ENCODE data around the gene APOBEC3F.
"Not testable (repeated sequence)": the region's sequence is repeated elsewhere in the genome, so short reads cannot be mapped to it uniquely, and the experiment has no call there.

The APOBEC3F gene

DNA sequence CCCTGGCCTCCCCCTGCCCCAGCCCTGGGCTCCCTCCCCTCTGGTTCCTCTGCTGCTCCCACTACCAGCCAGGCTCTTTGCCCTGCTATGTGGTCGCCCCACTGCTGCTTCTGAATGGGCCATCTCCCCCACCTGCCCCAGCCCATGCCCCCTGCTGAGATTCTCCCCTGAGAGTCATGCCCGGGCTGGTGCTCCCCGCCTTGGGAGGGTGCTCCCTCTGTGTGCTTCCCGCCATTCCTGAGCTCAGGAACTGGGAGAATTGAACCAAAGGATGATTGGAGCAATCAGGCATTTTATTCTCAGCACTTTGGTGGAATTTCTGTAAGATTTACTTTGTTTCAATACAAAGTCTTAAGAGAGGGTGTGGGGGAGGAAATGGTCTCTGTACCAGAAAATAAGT lies 12.9 kb upstream of the APOBEC3F start:
- DNase-seq (ENCODE audit: low read depth) = no peak

DNA sequence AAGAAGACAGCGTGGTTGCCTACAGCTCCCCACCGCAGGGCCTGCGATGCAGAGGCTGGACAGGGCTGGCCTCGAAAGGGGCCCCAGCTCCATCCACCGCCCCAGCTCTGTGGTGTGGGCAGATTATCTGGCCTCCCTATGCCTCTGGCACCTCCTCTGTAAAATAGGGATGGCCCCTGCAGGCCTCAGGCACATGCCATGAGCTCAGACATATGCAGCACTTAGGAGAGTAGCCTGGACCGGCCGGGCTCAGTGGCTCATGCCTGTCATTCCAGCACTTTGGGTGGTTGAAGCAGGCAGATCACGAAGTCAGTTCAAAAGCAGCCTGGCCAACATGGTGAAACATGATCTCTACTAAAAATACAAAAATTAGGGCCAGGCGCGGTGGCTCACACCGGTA lies 12.4 kb upstream of the APOBEC3F start:
- no peak for DNase-seq (ENCODE audit: low read depth)

DNA sequence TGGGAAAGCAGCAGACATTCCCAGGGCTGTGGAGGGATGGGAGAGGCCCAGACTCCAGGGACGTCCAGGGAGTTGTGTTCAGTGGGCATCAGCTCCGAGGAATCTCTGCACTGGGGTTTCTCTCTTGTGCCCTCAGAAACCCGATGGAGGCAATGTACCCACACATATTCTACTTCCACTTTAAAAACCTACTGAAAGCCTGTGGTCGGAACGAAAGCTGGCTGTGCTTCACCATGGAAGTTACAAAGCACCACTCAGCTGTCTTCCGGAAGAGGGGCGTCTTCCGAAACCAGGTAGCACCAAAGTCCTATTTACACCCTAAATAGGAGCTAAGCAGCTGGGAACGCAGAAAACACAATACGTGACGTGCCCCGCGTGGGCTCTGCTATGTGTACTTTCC lies 11.4 kb upstream of the APOBEC3F start:
- DNase-seq (ENCODE audit: low read depth) = no peak

DNA sequence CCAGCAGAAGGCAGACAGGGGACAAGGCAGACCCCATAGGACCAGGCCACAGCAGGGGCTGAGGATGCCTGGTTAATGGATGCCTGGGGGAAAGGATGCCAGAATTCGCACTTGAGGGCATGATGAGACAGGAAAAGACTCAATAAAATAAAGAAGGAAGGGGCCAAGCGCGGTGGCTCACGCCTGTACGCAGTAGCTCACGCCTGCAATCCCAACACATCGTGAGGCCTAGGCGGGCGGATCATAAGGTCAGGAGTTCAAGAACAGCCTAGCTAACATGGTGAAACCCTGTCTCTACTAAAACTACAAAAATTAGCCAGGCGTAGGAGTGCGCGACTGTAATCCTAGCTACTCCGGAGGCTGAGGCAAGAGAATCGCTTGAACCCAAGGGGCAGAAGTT lies 10.0 kb upstream of the APOBEC3F start:
- DNase-seq (ENCODE audit: low read depth) = no peak

DNA sequence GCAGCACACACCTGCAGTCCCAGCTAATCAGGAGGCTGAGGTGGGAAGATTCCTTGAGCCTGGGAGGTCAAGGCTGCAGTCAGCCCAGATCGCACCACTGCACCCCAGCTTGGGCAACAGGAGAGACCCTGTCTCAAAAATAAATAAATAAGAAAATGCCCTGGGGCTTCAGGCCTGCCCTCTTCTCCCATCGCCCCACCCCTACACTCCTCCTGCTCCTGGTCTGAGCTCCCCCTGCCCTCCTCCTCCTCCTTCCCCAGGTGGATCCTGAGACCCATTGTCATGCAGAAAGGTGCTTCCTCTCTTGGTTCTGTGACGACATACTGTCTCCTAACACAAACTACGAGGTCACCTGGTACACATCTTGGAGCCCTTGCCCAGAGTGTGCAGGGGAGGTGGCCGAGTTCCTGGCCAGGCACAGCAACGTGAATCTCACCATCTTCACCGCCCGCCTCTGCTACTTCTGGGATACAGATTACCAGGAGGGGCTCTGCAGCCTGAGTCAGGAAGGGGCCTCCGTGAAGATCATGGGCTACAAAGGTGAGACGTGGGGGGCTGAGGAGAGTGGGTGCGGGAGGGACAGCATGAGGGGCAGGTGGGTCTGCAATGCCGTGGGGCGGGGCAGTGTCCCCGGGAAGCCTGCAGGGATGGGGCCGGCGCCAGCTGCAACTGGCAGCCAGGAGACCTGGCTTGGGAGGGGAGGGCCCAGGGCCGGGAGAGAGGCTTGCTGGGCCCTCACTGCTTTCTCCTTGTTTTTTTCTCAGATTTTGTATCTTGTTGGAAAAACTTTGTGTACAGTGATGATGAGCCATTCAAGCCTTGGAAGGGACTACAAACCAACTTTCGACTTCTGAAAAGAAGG lies 9.0 kb upstream of the APOBEC3F start:
- DNase-seq (ENCODE audit: low read depth) = not testable (repeated sequence)

DNA sequence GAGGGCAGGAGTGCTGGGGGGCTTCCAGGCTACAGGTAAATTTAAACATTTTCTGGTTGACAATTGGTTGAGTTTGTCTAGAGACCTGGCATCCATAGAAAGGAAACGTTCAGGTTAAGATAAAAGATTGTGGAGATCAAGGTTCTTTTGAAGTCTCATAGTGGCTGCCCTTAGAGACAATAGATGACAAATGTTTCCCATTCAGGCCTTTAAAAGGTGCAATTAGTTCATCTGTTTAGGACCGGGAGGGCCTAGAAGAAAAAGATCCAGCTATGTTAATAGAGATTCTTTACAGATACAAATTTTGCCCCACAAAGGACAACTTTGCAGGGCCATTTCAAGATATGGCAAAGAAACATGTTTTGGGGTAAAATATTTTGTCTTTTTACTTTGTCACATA lies 3.6 kb upstream of the APOBEC3F start:
- DNase-seq (ENCODE audit: low read depth) = not testable (repeated sequence)

DNA sequence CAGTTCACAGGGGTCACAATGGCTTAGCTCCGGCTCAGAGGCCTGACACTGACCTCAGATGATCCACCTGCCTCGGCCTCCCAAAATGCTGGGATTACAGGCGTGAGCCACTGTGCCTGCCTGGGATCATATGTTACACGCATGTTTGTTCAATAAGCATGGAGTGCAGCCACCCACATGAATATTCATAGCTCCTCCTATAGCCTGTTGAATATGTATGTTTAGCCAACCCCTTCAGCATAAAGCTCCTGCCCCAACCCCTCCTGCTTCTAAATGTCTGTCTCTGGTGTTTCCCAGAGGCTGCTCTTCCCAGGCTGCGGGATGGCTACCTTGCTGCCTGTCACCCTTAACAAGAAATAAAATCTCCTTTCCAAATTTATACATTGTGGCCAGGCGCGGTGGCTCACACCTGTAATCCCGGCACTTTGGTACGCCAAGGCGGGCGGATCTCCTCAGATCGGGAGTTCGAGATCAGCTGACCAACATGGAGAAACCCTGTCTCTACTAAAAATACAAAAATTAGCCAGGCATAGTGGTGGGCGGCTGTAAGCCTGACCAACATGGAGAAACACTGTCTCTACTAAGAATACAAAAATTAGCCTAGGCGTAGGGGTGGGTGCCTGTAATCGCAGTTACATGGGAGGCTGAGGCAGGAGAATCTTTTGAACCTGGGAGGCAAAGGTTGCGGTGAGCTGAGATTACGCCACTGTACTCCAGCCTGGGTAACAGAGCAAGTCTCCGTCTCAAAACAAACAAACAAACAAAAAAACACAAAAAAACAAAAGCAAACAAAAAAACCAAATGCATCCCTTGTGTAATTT lies 1.1 kb upstream of the APOBEC3F start:
- DNase-seq (ENCODE audit: low read depth) = no peak

DNA sequence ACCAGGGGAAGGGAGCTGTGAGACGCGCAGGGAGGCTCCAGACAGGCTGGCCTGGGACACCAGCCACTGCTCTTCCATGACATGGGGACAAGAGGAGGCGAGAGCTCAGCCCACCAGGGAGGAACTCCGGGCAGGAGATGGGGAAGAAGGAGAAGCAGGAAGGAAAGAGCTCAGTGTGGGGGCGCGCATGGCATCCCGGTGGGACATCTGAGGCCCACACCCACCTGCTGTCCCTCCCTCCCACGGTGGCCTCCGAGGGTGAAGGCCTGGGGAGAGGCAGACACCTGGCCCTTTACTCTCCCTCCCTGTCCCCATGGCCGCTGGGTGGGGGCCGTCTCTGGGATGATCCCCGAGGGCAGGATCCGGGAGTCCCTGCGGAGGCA lies 518 bp upstream of the APOBEC3F start:
- not testable (repeated sequence) for DNase-seq (ENCODE audit: low read depth)

DNA sequence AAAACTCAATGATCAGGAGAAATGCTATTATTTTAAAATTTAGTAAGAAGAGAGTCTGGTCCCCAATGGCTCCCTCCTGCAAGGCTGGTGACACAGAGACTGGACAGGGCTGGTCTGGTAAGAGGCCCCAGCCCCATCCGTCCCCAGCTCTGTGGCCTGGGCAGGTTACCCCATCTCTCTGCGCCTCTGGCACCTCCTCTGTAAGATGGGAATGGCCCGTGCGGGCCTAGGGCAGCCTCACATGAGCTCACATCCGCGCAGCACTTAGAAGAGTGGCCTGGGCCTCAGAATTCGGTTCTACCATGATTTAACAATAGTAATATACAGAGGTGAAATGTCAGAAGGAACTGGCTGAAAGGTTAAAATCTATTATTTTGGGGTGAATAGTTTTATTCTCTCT lies 1.2 kb downstream of the APOBEC3F start:
- DNase-seq (ENCODE audit: low read depth) = no peak

DNA sequence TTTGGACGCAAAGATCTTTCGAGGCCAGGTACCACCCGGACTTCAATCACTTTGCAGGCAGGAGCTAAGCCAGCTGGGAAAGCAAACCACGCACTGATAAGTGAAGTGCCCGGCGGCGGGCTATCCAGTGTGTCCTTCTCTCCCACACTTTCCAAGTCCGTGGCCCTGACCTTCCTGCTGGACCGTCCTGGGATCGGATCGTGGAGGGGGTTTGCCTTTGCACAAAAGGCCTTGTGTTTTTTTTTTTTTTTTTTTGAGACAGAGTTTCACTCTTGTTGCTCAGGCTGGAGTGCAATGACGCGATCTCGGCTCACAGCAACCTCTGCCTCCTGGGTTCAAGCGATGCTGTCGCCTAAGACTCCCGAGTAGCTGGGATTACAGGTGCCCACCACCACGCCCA lies 2.4 kb downstream of the APOBEC3F start:
- DNase-seq (ENCODE audit: low read depth) = not testable (repeated sequence)

DNA sequence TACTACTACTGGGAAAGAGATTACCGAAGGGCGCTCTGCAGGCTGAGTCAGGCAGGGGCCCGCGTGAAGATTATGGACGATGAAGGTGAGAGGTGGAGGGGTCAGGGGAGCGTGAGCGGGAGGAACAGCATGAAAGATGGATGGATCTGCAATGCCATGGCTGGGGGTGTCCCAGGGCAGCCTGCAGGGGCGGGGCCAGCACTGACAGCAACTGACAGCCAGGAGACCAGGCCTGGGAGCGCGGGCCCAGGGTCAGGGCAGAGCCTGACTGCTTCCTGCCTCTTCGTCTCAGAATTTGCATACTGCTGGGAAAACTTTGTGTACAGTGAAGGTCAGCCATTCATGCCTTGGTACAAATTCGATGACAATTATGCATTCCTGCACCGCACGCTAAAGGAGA lies 4.5 kb downstream of the APOBEC3F start:
- not testable (repeated sequence) for DNase-seq (ENCODE audit: low read depth)

DNA sequence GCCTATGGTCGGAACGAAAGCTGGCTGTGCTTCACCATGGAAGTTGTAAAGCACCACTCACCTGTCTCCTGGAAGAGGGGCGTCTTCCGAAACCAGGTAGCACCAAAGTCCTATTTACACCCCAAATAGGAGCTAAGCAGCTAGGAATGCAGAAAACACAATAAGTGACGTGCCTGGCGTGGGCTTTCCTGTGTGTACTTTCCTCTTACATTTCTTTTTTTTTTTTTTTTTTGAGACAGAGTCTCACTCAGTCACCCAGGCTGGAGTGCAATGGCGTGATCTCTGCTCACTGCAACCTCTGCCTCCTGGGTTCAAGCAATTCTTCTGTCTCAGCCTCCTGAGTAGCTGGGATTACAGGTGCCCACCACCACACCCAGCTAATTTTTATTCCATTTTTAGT lies 8.8 kb downstream of the APOBEC3F start:
- DNase-seq (ENCODE audit: low read depth) = not testable (repeated sequence)

DNA sequence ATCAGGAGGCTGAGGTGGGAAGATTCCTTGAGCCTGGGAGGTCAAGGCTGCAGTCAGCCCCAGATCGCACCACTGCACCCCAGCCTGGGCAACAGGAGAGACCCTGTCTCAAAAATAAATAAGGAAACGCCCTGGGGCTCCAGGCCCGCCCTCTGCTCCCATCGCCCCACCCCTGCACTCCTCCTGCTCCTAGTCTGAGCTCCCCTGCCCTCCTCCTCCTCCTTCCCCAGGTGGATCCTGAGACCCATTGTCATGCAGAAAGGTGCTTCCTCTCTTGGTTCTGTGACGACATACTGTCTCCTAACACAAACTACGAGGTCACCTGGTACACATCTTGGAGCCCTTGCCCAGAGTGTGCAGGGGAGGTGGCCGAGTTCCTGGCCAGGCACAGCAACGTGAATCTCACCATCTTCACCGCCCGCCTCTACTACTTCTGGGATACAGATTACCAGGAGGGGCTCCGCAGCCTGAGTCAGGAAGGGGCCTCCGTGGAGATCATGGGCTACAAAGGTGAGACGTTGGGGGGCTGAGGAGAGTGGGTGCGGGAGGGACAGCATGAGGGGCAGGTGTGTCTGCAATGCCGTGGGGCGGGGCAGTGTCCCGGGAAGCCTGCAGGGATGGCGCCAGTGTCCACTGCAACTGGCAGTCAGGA lies 11.3 kb downstream of the APOBEC3F start:
- not testable (repeated sequence) for DNase-seq (ENCODE audit: low read depth)

DNA sequence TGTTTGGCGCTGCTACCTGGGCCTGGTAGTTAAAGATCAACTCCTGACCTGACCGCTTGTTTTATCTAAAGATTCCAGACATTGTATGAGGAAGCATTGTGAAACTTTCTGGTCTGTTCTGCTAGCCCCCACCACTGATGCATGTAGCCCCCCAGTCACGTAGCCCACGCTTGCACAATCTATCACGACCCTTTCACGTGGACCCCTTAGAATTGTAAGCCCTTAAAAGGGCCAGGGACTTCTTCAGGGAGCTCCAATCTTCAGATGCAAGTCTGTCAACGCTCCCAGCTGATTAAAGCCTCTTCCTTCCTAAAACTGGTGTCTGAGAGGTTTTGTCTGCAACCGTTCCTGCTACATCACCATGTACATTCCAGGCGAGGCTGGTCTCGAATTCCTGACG lies 15.0 kb downstream of the APOBEC3F start:
- DNase-seq (ENCODE audit: low read depth) = no peak

DNA sequence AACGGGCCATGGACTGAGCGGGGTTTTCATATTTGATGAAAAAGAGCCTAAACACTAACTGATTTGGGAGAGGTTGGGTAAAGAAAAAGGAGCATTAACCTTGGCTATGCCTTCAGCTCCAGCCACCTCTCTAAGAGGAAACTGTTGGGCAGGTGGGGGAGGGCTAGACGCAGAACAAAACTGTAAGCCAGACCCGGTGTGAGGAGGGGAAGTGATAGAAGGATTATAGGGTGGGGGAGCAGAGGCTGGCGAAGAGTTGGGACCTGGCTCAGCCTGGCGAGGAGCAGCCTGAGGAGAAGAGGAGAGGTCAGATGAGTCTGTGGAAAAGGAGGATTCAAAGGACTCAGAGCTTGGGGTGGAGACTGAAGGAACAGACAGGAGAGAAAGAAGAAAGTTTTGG lies 20.6 kb downstream of the APOBEC3F start:
- DNase-seq (ENCODE audit: low read depth) = not testable (repeated sequence)

DNA sequence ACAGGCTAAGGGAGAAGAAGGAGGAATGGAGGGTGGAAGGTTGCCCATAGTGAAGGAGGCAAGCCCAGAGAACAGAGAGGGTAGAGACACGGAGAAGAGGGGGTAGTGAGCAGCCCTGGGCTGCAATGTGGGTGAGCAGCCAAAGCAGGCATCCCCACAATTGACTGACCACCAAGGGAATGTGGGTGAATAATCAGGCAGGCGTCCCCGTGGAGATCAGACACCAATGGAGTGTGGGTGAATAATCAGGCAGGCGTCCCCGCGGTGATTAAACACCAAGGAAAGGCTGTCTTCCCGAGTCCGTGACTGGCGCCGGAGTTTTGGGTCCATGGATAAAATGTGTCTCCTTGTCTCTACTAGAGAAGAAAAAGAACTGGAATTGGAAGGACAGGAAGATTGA lies 21.3 kb downstream of the APOBEC3F start:
- DNase-seq (ENCODE audit: low read depth) = not testable (repeated sequence)

DNA sequence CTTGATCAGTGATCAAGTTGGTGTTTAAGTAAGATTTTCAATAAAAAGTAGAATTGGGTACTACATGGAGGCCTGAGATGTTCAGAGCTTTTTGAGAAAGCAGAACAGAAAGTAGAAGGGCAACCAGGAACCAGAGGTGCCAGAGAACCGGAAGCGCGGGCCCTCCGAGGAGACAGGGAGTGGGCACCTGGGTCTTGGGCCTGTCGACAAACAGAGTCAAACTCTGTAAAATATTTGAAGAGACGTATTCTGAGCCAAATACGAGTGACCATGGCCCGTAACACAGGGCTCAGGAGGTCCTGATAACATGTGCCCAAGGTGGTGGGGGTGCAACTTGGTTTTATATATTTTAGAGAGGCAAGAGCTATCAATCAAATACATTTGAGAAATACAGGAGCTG lies 23.2 kb downstream of the APOBEC3F start:
- DNase-seq (ENCODE audit: low read depth) = not testable (repeated sequence)

DNA sequence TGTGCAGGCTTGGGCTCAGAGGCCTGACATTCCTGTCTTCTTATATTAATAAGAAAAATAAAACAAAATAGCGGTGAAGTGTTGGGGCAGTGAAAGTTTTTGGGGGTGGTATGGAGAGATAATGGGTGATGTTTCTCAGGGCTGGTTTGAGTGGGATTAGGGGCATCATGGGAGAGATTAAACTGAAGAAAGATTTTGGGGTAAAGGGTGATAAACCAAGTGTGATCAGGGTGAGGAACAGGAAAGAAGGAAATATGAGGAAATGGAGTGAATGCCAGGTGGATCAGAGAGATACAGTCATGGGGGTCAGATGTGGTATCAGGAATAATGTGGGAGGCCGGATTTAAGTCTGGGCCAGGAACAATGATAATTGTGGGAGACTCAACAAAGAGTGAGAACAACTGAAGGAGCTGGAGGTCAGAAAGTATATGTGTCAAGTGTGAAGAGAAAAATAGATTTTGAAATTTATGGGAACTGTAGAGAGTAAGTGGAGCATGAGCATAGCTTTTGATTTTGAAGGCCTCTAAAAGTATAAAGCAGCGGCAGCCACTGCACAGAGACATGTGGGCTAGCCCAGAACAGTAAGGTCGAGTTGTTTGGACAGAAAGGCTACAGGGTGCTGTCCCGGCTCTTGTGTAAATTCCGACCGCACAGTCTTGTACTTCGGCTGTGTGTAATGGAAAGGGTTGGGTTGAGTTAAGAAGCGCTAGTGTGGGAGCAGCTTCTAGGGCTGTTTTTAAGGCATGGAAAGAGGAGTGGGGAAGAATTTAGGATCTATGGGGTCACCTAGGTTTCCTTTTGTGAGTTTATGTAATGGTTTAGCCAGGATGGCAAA lies 26.0 kb downstream of the APOBEC3F start:
- DNase-seq (ENCODE audit: low read depth) = not testable (repeated sequence)

DNA sequence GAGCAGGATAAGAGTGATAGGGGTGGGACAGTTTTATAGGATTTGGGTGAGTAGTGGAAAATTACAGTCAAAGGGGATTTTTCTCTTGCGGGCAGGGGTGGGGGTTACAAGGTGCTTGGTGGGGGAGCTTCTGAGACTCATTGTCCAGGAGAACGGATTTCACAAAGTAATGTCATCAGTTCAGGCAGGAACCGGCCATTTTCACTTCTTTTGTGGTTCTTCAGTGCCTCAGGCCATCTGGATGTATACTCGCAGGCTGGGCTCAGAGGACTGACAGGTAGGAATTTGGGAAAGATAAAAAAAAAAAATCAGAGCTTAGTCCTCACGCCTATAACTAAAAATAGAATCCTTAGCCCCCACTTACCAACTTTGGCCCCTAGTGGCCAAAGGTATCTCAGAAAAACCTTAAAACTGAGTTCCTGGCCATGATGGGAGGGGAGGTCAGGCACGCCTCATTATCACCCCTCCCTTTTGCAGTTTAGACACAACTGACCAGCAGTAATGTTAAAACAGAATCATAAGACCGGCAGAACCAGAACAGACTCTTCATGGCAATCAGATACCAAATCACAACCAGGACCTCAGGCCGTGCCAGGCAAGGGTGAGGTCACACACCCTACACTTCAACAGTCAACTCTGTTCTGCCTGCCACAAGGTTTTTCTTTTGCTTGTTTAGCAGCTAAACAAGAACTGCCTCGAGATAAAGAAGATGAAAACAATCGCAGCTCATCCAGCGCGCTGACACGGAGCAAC lies 27.5 kb downstream of the APOBEC3F start:
- no peak for DNase-seq (ENCODE audit: low read depth)

DNA sequence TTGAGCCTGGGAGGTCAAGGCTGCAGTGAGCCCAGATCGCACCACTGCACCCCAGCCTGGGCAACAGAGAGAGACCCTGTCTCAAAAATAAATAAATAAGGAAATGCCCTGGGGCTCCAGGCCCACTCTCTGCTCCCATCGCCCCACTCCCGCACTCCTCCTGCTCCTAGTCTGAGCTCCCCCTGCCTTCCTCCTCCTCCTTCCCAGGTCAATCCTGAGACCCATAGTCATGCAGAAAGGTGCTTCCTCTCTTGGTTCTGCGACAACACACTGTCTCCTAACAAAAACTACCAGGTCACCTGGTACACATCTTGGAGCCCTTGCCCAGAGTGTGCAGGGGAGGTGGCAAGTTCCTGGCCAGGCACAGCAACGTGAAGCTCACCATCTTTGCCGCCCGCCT lies 29.5 kb downstream of the APOBEC3F start:
- DNase-seq (ENCODE audit: low read depth) = no peak

DNA sequence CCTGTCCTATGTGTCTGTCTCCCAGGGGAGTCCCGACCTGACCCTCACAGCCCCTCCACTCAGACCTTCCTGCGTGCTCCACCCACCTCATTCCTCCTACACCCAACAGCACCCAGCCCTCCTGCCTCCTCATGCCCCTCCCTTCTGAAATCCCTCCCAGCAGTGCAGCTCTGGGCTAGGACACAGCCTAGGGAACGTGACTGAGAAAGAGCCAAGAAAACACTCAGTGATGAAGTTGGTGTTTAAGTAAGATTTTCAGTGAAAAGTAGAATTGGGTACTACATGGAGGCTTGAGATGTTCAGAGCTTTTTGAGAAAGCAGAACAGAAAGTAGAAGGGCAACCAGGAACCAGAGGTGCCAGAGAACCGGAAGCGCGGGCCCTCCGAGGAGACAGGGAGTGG lies 31.9 kb downstream of the APOBEC3F start:
- not testable (repeated sequence) for DNase-seq (ENCODE audit: low read depth)
